NCI-H774 (cell line): ENCODE data around the gene RPS16.
"Not testable (repeated sequence)": the region's sequence is repeated elsewhere in the genome, so short reads cannot be mapped to it uniquely, and the experiment has no call there.

Experiments used
- DNase-seq: peaks from one replicate; lab custom pipeline; 2025; lab: John Stamatoyannopoulos, UW

RPS16 gene

GRCh38 chr19:39435499-39436349 lies at the start of gene RPS16:
RPS16 (minus strand) TSS chr19:39435949; CDS start chr19:39435895, 54 bp downstream.
- DNase-seq, result peak; percentile 97

- DNase-seq, result no peak
Observed at GRCh38 chr19:39483141-39483540, 47.4 kb upstream of the RPS16 start.

- DNase-seq, result no peak
Observed at GRCh38 chr19:39481676-39482075, 45.9 kb upstream of the RPS16 start.

GRCh38 chr19:39481229-39481545 lies 45.4 kb upstream of the RPS16 start:
- no peak for DNase-seq

- DNase-seq, result peak; percentile 92
Observed at GRCh38 chr19:39480337-39481228, 44.8 kb upstream of the RPS16 start, which contains the start of gene TIMM50. TIMM50 (plus strand) TSS chr19:39480838; CDS start chr19:39480854, 16 bp downstream.

- DNase-seq, result no peak
Observed at GRCh38 chr19:39479916-39480315, 44.2 kb upstream of the RPS16 start.

- DNase-seq, result not testable (repeated sequence)
Observed at GRCh38 chr19:39479319-39479801, 43.6 kb upstream of the RPS16 start.

- no peak for DNase-seq
Observed at GRCh38 chr19:39475748-39476147, 40.0 kb upstream of the RPS16 start.

GRCh38 chr19:39474139-39474620 lies 38.4 kb upstream of the RPS16 start:
- peak; percentile 7 for DNase-seq

- no peak for DNase-seq
Observed at GRCh38 chr19:39473443-39473960, 37.8 kb upstream of the RPS16 start.

- no peak for DNase-seq
Observed at GRCh38 chr19:39472746-39473442, 37.1 kb upstream of the RPS16 start.

- DNase-seq, result no peak
Observed at GRCh38 chr19:39471756-39472536, 36.2 kb upstream of the RPS16 start.

GRCh38 chr19:39470724-39471339 lies 35.1 kb upstream of the RPS16 start:
- DNase-seq, result no peak

GRCh38 chr19:39469567-39469966 lies 33.8 kb upstream of the RPS16 start:
- no peak for DNase-seq

GRCh38 chr19:39469036-39469435 lies 33.3 kb upstream of the RPS16 start:
- DNase-seq, result no peak

- DNase-seq, result no peak
Observed at GRCh38 chr19:39467941-39468340, 32.2 kb upstream of the RPS16 start.

- no peak for DNase-seq
Observed at GRCh38 chr19:39465956-39466747, 30.4 kb upstream of the RPS16 start.

GRCh38 chr19:39463403-39463802 lies 27.7 kb upstream of the RPS16 start:
- DNase-seq, result no peak

GRCh38 chr19:39451257-39451656 lies 15.5 kb upstream of the RPS16 start:
- DNase-seq, result not testable (repeated sequence)
